ENCODE results near the gene ZBTB44.
"Not testable (repeated sequence)": the region's sequence is repeated elsewhere in the genome, so short reads cannot be mapped to it uniquely, and the experiment has no call there.

The ZBTB44 gene

DNA sequence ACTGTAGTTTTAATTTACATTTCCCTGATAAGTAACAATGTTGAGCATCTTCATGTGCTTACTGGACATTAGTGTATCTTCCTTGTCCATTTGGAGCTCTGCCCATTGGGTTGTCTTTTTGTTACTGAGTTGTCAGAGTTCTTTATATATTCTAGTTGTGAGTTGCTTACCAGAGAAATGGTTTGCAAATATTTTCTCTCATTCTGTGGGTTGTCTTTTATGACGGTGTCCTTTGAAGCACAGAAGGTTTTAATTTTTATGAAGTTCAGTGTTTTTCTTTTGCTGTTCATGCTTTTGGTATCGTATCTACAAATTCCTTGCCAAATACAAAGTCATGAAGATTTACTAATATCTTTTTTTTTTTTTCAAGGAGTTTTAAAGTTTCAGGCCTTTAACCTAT lies 42.4 kb downstream of the ZBTB44 start:
- H3K27me3 ChIP-seq (ENCODE audit: control insufficient read depth in 1 of 2, insufficient read depth in 2 of 2, low read length in 2 of 2), result no peaks in the 10 kb centered on the region
- H3K36me3 ChIP-seq (ENCODE audit: insufficient read depth, low read length), result no peaks in the 10 kb centered on the region
- no peaks in the 10 kb centered on the region for H3K4me1 ChIP-seq (ENCODE audit: insufficient read depth, low read length)
- no peaks in the 10 kb centered on the region for H3K9me3 ChIP-seq (ENCODE audit: low read length)
- H3K27ac ChIP-seq (ENCODE audit: low read depth, low read length), result no peak overlapping the region
- H3K4me3 ChIP-seq (ENCODE audit: low read depth in 1 of 2, low read length in 2 of 2), result no peak overlapping the region
- no peak overlapping the region for H3K9ac ChIP-seq (ENCODE audit: low read length)

DNA sequence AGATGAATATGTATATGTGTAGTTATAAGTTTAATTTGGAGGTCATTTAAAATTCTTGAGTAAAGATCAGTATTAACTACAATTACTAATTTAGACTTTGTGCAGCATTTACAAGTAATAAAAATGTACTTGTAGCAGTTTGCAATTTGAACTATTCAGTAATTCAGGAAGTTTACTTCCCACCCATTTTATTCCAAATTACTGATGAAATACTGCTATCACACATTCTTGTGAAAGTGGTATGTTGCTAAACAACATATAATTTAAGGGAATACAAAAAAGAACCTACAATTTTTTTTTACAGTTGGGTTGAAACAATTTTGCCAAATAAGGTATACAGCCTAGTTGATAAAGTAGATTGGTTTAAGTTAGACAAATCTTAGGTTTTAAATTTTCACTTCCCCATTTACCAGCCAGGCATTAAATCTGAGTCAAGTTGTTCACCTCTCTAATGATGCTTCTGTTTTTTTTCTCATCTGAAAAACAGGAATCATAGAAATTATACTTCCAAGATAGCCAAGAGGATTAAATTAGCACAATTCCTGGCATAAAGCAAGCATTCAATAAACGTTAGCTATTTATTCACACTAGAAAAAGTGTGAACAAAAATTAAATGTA lies 45.3 kb downstream of the ZBTB44 start:
- no peak overlapping the region for H3K27ac ChIP-seq (ENCODE audit: low read depth, low read length)
- no peak overlapping the region for H3K9ac ChIP-seq (ENCODE audit: low read length)
- H3K4me3 ChIP-seq (ENCODE audit: low read depth in 1 of 2, low read length in 2 of 2), result no peak overlapping the region

DNA sequence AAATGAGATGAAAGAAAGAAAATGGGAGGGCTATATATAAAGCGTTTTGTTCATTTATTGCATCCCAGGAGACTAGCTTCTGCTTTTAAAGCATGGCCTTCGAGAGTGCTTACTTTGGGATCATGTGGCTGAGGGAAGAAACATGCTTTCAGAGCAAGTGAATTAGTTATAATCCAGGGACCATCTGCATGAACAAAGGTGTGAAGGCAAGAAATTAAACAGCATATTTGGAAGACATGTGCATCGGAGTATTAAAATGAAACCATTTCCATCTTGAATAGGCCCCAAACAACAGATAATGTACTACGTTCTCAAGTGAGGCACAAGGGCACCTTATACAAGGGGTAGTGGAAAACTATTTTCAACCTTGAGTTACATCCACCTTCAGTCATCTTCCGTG lies 51.4 kb downstream of the ZBTB44 start:
- H3K4me3 ChIP-seq (ENCODE audit: low read depth in 1 of 2, low read length in 2 of 2), result no peak overlapping the region
- no peaks in the 10 kb centered on the region for H3K4me1 ChIP-seq (ENCODE audit: insufficient read depth, low read length)
- H3K27ac ChIP-seq (ENCODE audit: low read depth, low read length), result no peak overlapping the region
- H3K9me3 ChIP-seq (ENCODE audit: low read length), result no peaks in the 10 kb centered on the region
- H3K36me3 ChIP-seq (ENCODE audit: insufficient read depth, low read length), result no peaks in the 10 kb centered on the region
- no peaks in the 10 kb centered on the region for H3K27me3 ChIP-seq (ENCODE audit: control insufficient read depth in 1 of 2, insufficient read depth in 2 of 2, low read length in 2 of 2)
- no peak overlapping the region for H3K9ac ChIP-seq (ENCODE audit: low read length)

More for the DNA sequence above, 45.3 kb downstream of the ZBTB44 start:
- H3K36me3 ChIP-seq (ENCODE audit: insufficient read depth, low read length), result no peaks in the 10 kb centered on the region
- no peaks in the 10 kb centered on the region for H3K9me3 ChIP-seq (ENCODE audit: low read length)
- no peaks in the 10 kb centered on the region for H3K27me3 ChIP-seq (ENCODE audit: control insufficient read depth in 1 of 2, insufficient read depth in 2 of 2, low read length in 2 of 2)
- H3K4me1 ChIP-seq (ENCODE audit: insufficient read depth, low read length), result no peaks in the 10 kb centered on the region

DNA sequence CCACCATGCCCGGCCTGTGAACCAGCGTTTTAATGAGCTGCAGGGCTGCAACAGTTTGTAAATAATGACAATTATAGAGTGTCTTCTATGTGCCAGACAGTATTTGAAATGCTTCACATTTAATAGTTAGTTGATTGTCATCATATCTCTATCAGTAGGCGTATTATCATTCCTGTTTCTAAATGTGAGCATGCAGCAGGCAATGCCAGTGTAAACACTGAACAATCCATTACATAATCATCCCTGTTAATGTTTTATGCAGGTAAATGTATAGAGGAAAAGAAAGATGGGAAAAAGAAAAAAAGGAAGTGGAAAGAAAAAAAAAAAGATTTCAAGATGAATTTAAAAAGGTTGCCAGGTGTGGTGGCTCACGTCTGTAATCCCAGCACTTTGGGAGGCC lies 52.3 kb downstream of the ZBTB44 start:
- H3K9ac ChIP-seq (ENCODE audit: low read length), result no peak overlapping the region
- no peak overlapping the region for H3K4me3 ChIP-seq (ENCODE audit: low read depth in 1 of 2, low read length in 2 of 2)
- H3K36me3 ChIP-seq (ENCODE audit: insufficient read depth, low read length), result no peaks in the 10 kb centered on the region
- no peaks in the 10 kb centered on the region for H3K27me3 ChIP-seq (ENCODE audit: control insufficient read depth in 1 of 2, insufficient read depth in 2 of 2, low read length in 2 of 2)
- H3K4me1 ChIP-seq (ENCODE audit: insufficient read depth, low read length), result no peaks in the 10 kb centered on the region
- H3K9me3 ChIP-seq (ENCODE audit: low read length), result no peaks in the 10 kb centered on the region
- no peak overlapping the region for H3K27ac ChIP-seq (ENCODE audit: low read depth, low read length)

DNA sequence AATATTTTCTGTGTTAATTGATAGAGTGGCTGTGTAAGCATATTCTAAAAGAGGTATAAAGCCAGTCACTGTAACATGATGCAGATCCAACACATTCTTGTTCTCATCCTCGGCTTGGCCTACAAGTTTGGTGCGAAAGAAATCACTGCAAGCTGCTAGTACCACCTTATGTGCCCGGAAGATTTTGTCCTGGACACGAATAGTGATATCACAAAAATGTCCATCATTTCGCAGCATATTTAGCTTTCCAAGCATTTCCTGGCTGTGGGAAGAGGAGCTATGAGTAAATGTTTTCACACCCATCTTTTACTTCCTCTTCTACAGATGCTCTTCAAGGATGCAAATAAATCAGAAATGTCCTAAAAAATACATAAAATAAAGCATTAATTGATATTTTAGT lies 53.1 kb downstream of the ZBTB44 start:
- H3K9me3 ChIP-seq (ENCODE audit: low read length), result no peaks in the 10 kb centered on the region
- no peaks in the 10 kb centered on the region for H3K4me1 ChIP-seq (ENCODE audit: insufficient read depth, low read length)
- no peak overlapping the region for H3K4me3 ChIP-seq (ENCODE audit: low read depth in 1 of 2, low read length in 2 of 2)
- no peak overlapping the region for H3K27ac ChIP-seq (ENCODE audit: low read depth, low read length)
- no peaks in the 10 kb centered on the region for H3K27me3 ChIP-seq (ENCODE audit: control insufficient read depth in 1 of 2, insufficient read depth in 2 of 2, low read length in 2 of 2)
- H3K9ac ChIP-seq (ENCODE audit: low read length), result no peak overlapping the region
- H3K36me3 ChIP-seq (ENCODE audit: insufficient read depth, low read length), result no peaks in the 10 kb centered on the region

DNA sequence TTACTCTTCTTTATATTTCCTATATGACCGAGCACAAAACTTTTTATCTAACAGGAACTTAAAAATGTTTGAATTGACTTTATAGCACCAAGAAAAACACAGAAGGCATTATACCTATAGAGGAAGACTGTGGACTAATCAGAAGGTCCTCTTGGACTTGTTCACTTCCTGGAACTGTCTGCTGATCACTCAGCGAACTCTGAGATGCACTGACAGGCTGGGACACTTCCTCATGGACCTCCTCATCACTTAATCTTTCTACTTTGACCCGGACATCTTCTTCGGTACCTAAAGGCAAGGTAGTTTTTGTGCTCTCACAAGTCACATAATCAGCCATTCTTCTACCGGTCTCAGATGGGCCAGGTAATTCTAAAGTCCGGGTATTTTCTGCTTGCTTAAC lies 54.0 kb downstream of the ZBTB44 start:
- H3K4me1 ChIP-seq (ENCODE audit: insufficient read depth, low read length), result no peaks in the 10 kb centered on the region
- no peak overlapping the region for H3K9ac ChIP-seq (ENCODE audit: low read length)
- no peaks in the 10 kb centered on the region for H3K36me3 ChIP-seq (ENCODE audit: insufficient read depth, low read length)
- H3K9me3 ChIP-seq (ENCODE audit: low read length), result no peaks in the 10 kb centered on the region
- no peak overlapping the region for H3K4me3 ChIP-seq (ENCODE audit: low read depth in 1 of 2, low read length in 2 of 2)
- no peaks in the 10 kb centered on the region for H3K27me3 ChIP-seq (ENCODE audit: control insufficient read depth in 1 of 2, insufficient read depth in 2 of 2, low read length in 2 of 2)
- H3K27ac ChIP-seq (ENCODE audit: low read depth, low read length), result no peak overlapping the region

DNA sequence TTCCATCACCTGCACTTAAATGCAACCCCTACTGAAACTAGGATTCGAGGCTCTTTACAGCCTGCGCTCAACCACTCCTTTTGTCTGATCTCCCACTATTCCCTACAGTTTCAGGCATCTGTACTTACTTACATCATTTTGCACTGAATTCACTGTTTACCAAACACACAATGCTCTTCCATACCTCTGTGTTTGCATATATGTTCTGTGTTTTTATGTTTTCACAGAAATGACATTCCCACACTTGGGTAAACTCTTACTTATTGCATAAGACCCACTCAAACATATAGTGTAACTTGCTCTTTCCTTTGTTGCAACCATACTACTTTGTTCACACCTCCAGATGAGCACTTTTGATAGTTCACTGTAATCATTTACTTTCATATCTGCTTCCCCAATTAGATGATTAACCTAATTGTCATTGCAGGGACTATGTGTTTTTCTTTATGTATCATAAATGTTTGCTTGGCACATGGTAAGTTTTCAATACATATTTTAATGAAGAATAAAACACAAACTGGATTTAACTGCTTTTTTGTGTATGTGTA lies 54.6 kb downstream of the ZBTB44 start:
- H3K9ac ChIP-seq (ENCODE audit: low read length), result no peak overlapping the region
- no peak overlapping the region for H3K4me3 ChIP-seq (ENCODE audit: low read depth in 1 of 2, low read length in 2 of 2)
- no peaks in the 10 kb centered on the region for H3K36me3 ChIP-seq (ENCODE audit: insufficient read depth, low read length)
- H3K9me3 ChIP-seq (ENCODE audit: low read length), result no peaks in the 10 kb centered on the region
- H3K27me3 ChIP-seq (ENCODE audit: control insufficient read depth in 1 of 2, insufficient read depth in 2 of 2, low read length in 2 of 2), result no peaks in the 10 kb centered on the region
- no peaks in the 10 kb centered on the region for H3K4me1 ChIP-seq (ENCODE audit: insufficient read depth, low read length)
- H3K27ac ChIP-seq (ENCODE audit: low read depth, low read length), result no peak overlapping the region

DNA sequence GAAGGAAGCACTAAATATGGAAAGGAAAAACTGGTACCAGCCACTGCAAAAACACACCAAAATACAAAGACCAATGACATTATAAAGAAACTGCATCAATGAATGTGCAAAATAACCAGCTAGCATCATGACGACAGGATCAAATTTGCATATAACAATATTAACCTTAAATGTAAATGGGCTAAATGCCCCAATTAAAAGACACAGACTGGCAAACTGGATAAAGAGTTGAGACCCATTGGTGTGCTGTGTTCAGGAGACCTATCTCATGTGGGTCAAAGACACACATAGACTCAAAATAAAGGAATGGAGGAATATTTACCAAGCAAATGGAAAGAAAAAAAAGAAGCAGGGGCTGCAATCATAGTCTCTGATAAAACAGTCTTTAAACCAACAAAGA lies 63.0 kb downstream of the ZBTB44 start:
- not testable (repeated sequence) for H3K9ac ChIP-seq (ENCODE audit: low read length); H3K4me3 ChIP-seq (ENCODE audit: low read depth in 1 of 2, low read length in 2 of 2); H3K27ac ChIP-seq (ENCODE audit: low read depth, low read length); H3K36me3 ChIP-seq (ENCODE audit: insufficient read depth, low read length); H3K27me3 ChIP-seq (ENCODE audit: control insufficient read depth in 1 of 2, insufficient read depth in 2 of 2, low read length in 2 of 2); H3K9me3 ChIP-seq (ENCODE audit: low read length)
- peaks cover 10% of the 10 kb centered on the region for H3K4me1 ChIP-seq (ENCODE audit: insufficient read depth, low read length)

DNA sequence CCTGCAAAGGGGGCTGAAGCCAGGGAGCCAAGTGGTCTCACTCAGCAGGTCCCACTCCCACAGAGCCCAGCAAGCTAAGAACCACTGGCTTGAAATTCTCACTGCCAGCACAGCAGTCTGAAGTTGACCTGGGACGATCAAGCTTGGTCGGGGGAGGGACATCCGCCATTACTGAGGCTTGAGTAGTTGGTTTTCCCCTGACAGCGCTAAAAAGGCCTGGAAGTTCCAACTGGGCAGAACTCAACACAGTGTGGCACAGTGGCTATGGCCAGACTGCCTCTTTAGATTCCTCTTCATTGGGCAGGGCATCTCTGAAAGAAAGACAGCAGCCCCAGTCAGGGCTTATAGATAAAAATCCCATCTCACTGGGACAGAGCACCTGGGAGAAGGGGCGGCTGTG lies 64.8 kb downstream of the ZBTB44 start:
- H3K27me3 ChIP-seq (ENCODE audit: control insufficient read depth in 1 of 2, insufficient read depth in 2 of 2, low read length in 2 of 2); H3K9me3 ChIP-seq (ENCODE audit: low read length); H3K4me3 ChIP-seq (ENCODE audit: low read depth in 1 of 2, low read length in 2 of 2); H3K27ac ChIP-seq (ENCODE audit: low read depth, low read length); H3K36me3 ChIP-seq (ENCODE audit: insufficient read depth, low read length); H3K9ac ChIP-seq (ENCODE audit: low read length): not testable (repeated sequence)
- peaks cover 17% of the 10 kb centered on the region for H3K4me1 ChIP-seq (ENCODE audit: insufficient read depth, low read length)

DNA sequence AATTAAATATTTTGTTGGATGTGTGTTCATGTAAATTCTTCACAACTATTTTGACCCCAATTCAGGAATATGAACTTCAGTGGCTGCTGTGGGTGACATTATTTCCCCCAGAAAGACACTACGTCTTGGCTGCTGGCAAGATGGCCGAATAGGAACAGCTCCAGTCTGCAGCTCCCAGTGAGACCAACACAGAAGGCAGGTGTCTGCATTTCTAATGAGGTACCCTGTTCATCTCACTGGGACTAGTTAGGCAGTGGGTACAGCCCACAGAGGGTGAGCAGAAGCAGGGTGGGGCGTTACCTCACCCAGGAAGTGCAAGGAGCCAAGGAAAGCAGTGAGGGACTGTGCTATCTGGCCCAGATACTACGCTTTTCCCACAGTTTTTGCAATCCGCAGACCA lies 65.3 kb downstream of the ZBTB44 start:
- peaks cover 17% of the 10 kb centered on the region for H3K4me1 ChIP-seq (ENCODE audit: insufficient read depth, low read length)
- H3K27ac ChIP-seq (ENCODE audit: low read depth, low read length), result no peak overlapping the region
- no peaks in the 10 kb centered on the region for H3K27me3 ChIP-seq (ENCODE audit: control insufficient read depth in 1 of 2, insufficient read depth in 2 of 2, low read length in 2 of 2)
- H3K9me3 ChIP-seq (ENCODE audit: low read length), result no peaks in the 10 kb centered on the region
- H3K9ac ChIP-seq (ENCODE audit: low read length), result no peak overlapping the region
- H3K4me3 ChIP-seq (ENCODE audit: low read depth in 1 of 2, low read length in 2 of 2), result no peak overlapping the region
- H3K36me3 ChIP-seq (ENCODE audit: insufficient read depth, low read length), result no peaks in the 10 kb centered on the region

DNA sequence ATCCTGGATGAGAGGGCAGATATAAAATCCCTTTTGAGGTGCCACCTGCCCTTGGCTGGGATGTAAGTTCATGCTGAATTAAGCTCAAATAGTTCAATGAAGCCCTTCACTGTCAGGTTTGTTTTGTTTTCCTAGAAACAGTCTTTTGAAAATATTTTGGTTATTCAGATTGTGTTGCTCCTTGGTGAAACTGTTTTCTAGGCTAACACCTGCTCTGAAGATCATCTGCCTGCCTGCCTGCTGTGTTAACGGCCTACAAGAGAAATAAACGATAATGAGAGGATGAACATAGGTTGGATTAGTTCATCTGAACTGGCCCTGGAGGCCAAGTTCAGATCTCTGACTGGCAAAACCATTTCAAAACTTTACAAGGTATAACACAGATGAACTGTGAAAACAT lies 67.4 kb downstream of the ZBTB44 start:
- Histone ChIP-seq H3K36me3 (ENCODE audit: insufficient read depth, low read length) (no peaks in the 10 kb centered on the region), H3K27ac (ENCODE audit: low read depth, low read length) (no peak overlapping the region), H3K27me3 (ENCODE audit: control insufficient read depth in 1 of 2, insufficient read depth in 2 of 2, low read length in 2 of 2) (no peaks in the 10 kb centered on the region), H3K4me1 (ENCODE audit: insufficient read depth, low read length) (peaks cover 26% of the 10 kb centered on the region), H3K9ac (ENCODE audit: low read length) (no peak overlapping the region), H3K9me3 (ENCODE audit: low read length) (no peaks in the 10 kb centered on the region), H3K4me3 (ENCODE audit: low read depth in 1 of 2, low read length in 2 of 2) (no peak overlapping the region)

DNA sequence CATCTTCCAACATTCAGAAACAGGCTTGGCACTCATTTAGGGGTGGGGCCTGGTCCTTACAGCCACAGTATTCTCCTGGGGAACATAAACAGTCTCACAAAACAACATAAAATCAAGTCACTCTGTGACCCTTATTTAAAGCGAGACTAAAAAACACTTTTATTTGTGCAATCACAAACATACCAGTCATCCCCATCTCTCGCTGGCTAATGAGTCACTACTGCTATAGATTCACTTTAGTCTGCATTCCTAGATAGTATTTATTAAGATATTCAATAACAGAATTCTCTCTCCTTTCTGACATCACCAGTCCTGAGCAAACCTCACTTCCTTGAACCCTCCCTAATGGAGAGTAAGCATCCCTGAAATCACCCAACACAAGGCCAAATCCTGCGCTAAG lies 68.0 kb downstream of the ZBTB44 start:
- Histone ChIP-seq H3K4me1 (ENCODE audit: insufficient read depth, low read length) (peaks cover 26% of the 10 kb centered on the region), H3K27ac (ENCODE audit: low read depth, low read length) (no peak overlapping the region), H3K36me3 (ENCODE audit: insufficient read depth, low read length) (no peaks in the 10 kb centered on the region), H3K27me3 (ENCODE audit: control insufficient read depth in 1 of 2, insufficient read depth in 2 of 2, low read length in 2 of 2) (no peaks in the 10 kb centered on the region), H3K9me3 (ENCODE audit: low read length) (no peaks in the 10 kb centered on the region), H3K4me3 (ENCODE audit: low read depth in 1 of 2, low read length in 2 of 2) (no peak overlapping the region), H3K9ac (ENCODE audit: low read length) (no peak overlapping the region)

All from muscle layer of colon (tissue), 2 donors.